ENCODE results near the gene ENDOU.

ENDOU gene

DNA sequence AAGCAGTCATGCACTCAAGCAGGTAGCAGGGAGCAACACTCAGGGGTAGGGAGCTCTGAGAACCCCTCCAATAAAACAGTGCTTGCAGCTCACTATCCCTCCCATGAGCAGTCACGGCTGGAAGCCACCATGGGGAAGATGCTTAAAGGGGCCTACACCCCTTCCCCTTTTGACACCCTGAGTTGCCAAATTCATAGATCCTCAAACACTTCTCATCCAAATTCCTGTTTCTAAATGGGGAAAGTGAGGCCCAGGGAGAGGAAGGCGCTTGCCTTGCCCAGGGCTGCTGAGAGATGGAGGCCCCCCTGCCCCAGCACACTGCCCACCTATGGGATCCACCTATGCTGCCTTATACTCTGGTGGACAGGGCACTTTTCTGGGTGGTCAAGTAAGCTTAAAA is 7.2 kb upstream of the ENDOU start:
- H3K4me3 ChIP-seq (replicated peaks; ENCODE audit: low read depth, low read length): no peak overlapping the region
- no peak for TF ChIP-seq CTCF (IDR thresholded peaks at IDR 0.05; ENCODE audit: low read length, missing control alignments)
- DNase-seq (ENCODE audit: low read depth): no peak

DNA sequence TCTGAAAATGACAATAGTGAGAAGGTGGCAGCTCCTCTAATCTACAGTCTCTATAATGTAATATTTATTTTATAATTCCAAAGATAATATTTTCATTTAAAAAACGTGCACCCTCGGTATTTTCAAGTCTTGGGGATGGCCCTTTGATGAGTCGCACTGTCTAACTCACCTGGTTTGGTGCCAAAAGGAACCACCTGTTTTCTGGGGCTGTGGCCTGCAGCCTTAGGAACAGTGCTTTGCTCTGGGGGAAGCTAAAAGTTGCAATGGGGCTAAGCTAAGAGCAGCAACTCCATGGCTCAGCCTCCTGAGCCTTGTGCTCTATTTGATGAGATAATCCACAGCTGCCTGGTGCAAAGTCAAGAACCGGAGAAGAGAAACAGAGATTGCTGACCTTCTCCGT is 6.4 kb upstream of the ENDOU start:
- DNase-seq (ENCODE audit: low read depth): no peak
- TF ChIP-seq CTCF (IDR thresholded peaks at IDR 0.05; ENCODE audit: low read length, missing control alignments): no peak
- H3K4me3 ChIP-seq (replicated peaks; ENCODE audit: low read depth, low read length): no peak overlapping the region

- DNase-seq (ENCODE audit: low read depth): no peak
- no peak for TF ChIP-seq CTCF (IDR thresholded peaks at IDR 0.05; ENCODE audit: low read length, missing control alignments)
- no peak overlapping the region for H3K4me3 ChIP-seq (replicated peaks; ENCODE audit: low read depth, low read length)
These were observed 5.1 kb upstream of the ENDOU start for GRCh38 chr12:47730341-47730744.

GRCh38 chr12:47729233-47729632 is 3.9 kb upstream of the ENDOU start:
- no peak overlapping the region for H3K4me3 ChIP-seq (replicated peaks; ENCODE audit: low read depth, low read length)
- no peak for DNase-seq (ENCODE audit: low read depth)
- no peak for TF ChIP-seq CTCF (IDR thresholded peaks at IDR 0.05; ENCODE audit: low read length, missing control alignments)

- peak; percentile 66 for DNase-seq (ENCODE audit: low read depth)
- TF ChIP-seq CTCF (IDR thresholded peaks at IDR 0.05; ENCODE audit: low read length, missing control alignments): no peak
- H3K4me3 ChIP-seq (replicated peaks; ENCODE audit: low read depth, low read length): no peak overlapping the region
These were observed 603 bp upstream of the ENDOU start for GRCh38 chr12:47725893-47726292.

DNA sequence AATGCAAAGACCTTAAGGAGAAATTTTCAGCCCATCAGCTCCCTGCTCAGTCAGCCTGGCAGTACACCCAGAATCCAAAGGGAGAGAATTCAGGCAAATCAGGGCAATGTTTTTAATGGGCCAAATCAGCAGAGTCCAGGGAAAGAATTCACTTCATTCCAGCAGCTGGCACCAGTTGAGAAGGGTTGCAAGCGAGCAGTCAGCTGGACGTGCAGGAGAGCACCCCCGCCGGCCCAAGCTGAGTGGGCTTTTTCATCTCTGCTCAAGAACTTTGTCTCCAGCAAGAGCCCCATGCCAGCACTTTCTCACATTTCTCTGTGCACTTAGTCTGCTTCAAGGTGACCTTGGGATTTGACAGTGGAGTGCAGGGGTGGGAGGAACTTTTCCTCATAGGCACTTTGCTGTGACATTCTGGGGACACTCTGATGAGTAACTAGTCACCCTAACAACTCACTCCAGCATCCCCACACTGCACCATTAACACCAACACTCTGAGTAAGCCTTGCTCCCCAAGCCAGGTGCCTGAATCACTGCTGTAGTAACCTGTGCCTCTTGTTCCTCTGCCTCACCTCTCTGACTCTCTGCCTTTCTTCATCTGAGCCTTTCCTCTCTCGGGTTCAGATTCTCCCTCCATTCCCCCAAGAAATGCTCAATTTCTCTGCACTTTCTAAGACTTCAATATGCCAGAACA is 2.2 kb downstream of the ENDOU start:
- TF ChIP-seq CTCF (IDR thresholded peaks at IDR 0.05; ENCODE audit: low read length, missing control alignments): no peak
- H3K4me3 ChIP-seq (replicated peaks; ENCODE audit: low read depth, low read length): no peak overlapping the region
- no peak for DNase-seq (ENCODE audit: low read depth)
